ENCODE results near the gene ASAP2. TPM values are rescaled to one million over a fixed set of nuclear protein-coding genes. Genes with fewer than 3 reads are reported as not detected.

The ASAP2 gene
- total and polyA plus RNA-seq, 2 experiments from 2014 or later = 8.5 to 16.7 TPM

DNA sequence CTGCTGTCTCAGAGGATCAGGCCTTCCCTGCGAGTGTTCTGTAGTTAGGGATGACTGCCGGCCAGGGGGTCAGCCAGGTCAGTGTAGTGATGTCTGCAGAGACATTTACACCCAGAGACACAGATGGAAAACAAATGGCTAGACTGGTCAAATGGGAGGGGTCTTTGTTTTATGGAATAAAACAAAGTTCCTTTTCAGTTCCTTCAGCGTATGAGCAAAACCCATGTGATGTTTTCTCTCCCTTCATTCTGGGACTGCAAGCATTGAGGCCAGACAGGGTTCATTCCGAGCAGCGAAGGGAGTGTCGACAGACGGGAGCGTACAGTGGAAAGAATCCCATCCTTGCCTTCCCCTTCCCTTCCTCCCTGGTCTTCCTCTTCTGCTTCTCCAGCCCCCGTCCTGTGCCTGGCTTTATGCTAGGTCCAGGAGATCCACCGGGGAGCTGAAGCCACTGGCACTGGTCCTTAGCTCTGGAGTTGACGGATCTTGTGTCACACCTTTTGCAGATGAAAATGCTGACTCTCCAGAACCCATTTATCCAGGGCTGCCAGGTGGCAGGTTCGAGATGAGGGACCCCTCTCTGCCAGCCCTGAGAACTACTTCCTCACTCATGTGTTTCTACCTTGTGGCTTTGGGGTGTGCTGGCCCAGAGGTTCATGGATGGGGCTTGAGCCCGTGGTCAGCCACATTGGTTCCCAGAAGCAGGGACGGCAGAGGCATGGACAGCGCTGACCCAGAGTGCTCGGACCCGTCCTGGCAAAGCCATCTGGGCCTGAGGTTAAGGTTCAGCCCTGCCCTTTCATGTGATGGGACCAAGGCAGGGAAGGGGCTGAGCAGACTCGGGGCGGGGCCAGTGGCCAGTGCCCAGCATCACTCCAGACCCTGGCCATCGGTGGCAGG lies 192.5 kb downstream of the ASAP2 start:
- TF ChIP-seq CTCF (IDR thresholded peaks at IDR 0.05; ENCODE audit: low read depth, low read length) = no peak
- peak; percentile 38 to 40 for DNase-seq (ENCODE audit: low read depth in 1 of 2, low spot score in 1 of 2)

DNA sequence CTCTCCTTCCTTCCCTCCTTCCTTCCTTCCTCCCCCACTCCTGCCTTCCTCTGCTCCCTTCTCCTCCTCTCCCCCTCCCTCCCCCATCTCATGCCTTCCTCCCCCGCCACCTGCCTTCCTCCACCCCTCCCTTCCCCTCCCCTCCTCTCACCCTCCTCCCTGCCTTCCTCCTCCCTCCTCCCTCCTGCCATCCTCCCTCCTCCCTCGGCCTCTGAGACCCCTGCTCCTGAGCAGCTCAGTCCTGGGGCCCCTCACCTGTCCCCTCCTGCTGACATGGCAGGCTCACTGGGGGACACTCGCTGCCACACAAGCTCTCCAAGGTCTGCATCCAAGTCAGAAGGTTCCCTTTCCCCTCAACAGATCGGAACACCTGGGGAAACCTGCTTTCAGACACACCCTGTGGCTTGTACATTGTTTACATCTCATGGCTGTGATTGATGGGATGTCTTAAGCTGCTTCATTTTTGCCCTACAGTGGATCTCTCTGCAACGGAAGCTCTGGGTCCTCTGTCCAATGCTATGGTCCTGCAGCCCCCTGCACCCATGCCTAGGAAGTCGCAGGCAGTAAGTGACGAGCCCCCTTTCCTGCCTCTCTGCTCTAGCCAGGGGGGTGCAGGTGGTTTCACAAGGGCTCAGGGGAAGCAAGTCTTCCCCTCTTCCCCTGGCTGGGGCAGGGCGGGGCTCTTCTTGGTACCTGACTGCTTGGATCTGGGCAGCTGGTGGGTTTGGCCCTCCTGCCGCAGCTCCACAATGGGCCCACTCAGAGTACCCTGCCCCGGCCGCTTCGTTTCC lies 193.9 kb downstream of the ASAP2 start:
- H3K9me3 ChIP-seq (ENCODE audit: low read depth) = no peaks in the 10 kb centered on the region
- TF ChIP-seq CTCF (IDR thresholded peaks at IDR 0.05; ENCODE audit: low read depth, low read length) = no peak
- H3K27ac ChIP-seq = no peak overlapping the region
- no peak overlapping the region for H3K4me3 ChIP-seq
- DNase-seq (ENCODE audit: low read depth in 1 of 2, low spot score in 1 of 2) = no peak
- H3K36me3 ChIP-seq = no peaks in the 10 kb centered on the region
- no peaks in the 10 kb centered on the region for H3K4me1 ChIP-seq (ENCODE audit: low read depth)
- no peaks in the 10 kb centered on the region for H3K27me3 ChIP-seq

More for the DNA sequence above, 192.5 kb downstream of the ASAP2 start:
- no peaks in the 10 kb centered on the region for H3K36me3 ChIP-seq
- H3K9me3 ChIP-seq (ENCODE audit: low read depth) = no peaks in the 10 kb centered on the region
- H3K4me3 ChIP-seq = no peak overlapping the region
- no peak overlapping the region for H3K27ac ChIP-seq
- H3K4me1 ChIP-seq (ENCODE audit: low read depth) = no peaks in the 10 kb centered on the region
- no peaks in the 10 kb centered on the region for H3K27me3 ChIP-seq

DNA sequence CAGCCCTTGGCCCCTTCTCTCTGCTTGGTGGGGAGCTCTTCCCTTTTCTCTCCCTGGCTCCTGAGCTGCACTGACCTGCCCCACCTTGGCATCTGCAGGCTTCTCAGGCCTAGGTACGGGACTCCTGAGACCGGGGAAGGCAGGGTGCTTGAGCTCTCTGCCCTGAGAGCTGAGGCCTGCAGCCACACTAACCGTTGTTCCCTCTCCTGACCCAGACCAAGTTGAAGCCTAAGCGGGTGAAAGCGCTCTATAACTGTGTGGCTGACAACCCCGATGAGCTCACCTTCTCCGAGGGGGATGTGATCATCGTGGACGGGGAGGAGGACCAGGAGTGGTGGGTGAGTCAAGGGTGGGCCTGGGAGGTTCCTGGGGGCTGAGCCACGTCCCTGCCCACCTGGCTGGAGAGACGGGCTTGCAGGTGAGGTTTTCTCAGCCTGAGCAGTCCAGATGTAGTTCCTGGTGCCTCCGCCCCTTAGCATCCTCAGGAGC lies 194.5 kb downstream of the ASAP2 start:
- Histone ChIP-seq H3K4me1 (ENCODE audit: low read depth) (no peaks in the 10 kb centered on the region), H3K4me3 (no peak overlapping the region), H3K9me3 (ENCODE audit: low read depth) (no peaks in the 10 kb centered on the region), H3K27ac (no peak overlapping the region), H3K36me3 (peaks cover 3% of the 10 kb centered on the region), H3K27me3 (no peaks in the 10 kb centered on the region)
- no peak for DNase-seq (ENCODE audit: low read depth in 1 of 2, low spot score in 1 of 2)
- no peak for TF ChIP-seq CTCF (IDR thresholded peaks at IDR 0.05; ENCODE audit: low read depth, low read length)

DNA sequence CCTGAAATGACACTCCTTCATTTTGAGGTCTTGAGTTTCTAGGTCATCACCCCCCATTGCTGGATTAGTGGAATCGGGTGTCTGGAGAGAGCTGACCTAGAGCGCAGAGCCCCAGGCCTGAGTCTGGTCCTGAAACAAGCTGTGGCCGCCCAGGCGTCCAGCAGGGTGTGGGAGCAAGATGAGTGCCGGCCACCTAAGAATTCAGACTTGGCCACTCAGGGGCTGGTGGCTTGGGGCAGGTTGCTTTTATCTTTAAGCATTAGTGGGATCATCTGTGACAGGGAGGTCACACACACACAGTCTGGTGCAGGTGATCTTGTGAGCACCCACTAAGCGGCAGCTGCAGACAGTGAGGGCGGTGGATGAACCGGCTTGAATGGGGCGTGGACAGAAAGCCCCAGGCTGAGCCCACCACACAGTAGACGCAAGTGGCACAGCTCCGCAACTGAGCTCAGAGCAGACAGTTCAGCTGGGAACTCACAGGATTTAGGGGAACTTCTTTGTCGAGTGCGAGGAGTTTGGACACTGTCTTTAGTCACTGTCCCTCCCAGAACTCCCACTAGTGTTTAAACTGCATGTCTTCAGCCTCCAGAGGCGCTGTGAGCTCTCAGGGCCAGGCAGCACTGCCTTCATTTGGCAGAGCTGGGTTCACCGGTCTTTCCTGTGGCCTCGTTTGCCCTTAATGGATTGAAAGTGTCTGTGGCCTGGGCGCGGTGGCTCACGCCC lies 195.2 kb downstream of the ASAP2 start:
- Histone ChIP-seq H3K27ac (no peak overlapping the region), H3K4me3 (no peak overlapping the region), H3K36me3 (peaks cover 6% of the 10 kb centered on the region), H3K4me1 (ENCODE audit: low read depth) (no peaks in the 10 kb centered on the region), H3K27me3 (no peaks in the 10 kb centered on the region), H3K9me3 (ENCODE audit: low read depth) (no peaks in the 10 kb centered on the region)
- no peak for DNase-seq (ENCODE audit: low read depth in 1 of 2, low spot score in 1 of 2)
- TF ChIP-seq CTCF (IDR thresholded peaks at IDR 0.05; ENCODE audit: low read depth, low read length) = no peak

DNA sequence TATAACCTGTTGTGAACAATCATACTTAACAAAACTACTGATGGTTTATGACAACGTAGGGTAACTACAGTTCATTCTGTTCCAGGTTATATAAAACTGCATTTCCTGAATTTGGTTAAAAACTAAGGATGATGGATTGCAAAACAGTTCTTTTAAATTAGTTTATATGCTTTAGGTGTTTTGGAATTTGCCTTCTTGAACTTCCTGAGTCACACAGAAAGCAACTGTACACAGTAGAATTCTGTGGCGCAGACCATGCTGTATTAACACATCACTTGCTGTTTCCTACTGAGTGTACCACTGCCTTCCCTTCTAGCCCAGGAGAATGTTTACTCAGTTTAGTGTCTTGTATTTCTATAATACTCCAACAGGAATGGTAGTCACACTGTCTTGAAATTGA lies 197.3 kb downstream of the ASAP2 start:
- Histone ChIP-seq H3K4me1 (ENCODE audit: low read depth) (no peaks in the 10 kb centered on the region), H3K27me3 (no peaks in the 10 kb centered on the region), H3K27ac (no peak overlapping the region), H3K9me3 (ENCODE audit: low read depth) (no peaks in the 10 kb centered on the region), H3K4me3 (no peak overlapping the region), H3K36me3 (peaks cover 6% of the 10 kb centered on the region)
- TF ChIP-seq CTCF (IDR thresholded peaks at IDR 0.05; ENCODE audit: low read depth, low read length) = no peak
- peak in 1 of 2 donors; percentile 41 for DNase-seq (ENCODE audit: low read depth in 1 of 2, low spot score in 1 of 2)

Data from cardiac muscle cell (in vitro differentiated cells and primary cell).